Gastrocnemius medialis (tissue), 4 donors: ENCODE data around the gene PRUNE2.

ENCODE experiments used
- POLR2A ChIP-seq, 2 donors: fragments of 450-650 bp; IDR thresholded peaks; one replicate each; pipeline ENCODE4 v1.6.1; 2017; ENCODE audit warnings: antibody characterized with exemption in 2 of 2, mild to moderate bottlenecking in 2 of 2, moderate library complexity in 2 of 2
- TF ChIP-seq, protein P1 (sequence below), 5 experiments: fragments of 450-650 bp in 3 of 5; fragments of 200-600 bp in 2 of 5; sonication (generic) in 2 of 5; IDR thresholded peaks in 4 of 5; conservative IDR thresholded peaks in 1 of 5; 1 replicate in 4 of 5; 2 replicates in 1 of 5; pipeline ENCODE4 v1.5.1; 2016 to 2019; ENCODE audit warnings: antibody characterized with exemption in 5 of 5, mild to moderate bottlenecking in 3 of 5, moderate library complexity in 3 of 5

- TF ChIP-seq POLR2A (IDR thresholded peaks at IDR 0.05): no peak
- TF ChIP-seq, protein P1, sequence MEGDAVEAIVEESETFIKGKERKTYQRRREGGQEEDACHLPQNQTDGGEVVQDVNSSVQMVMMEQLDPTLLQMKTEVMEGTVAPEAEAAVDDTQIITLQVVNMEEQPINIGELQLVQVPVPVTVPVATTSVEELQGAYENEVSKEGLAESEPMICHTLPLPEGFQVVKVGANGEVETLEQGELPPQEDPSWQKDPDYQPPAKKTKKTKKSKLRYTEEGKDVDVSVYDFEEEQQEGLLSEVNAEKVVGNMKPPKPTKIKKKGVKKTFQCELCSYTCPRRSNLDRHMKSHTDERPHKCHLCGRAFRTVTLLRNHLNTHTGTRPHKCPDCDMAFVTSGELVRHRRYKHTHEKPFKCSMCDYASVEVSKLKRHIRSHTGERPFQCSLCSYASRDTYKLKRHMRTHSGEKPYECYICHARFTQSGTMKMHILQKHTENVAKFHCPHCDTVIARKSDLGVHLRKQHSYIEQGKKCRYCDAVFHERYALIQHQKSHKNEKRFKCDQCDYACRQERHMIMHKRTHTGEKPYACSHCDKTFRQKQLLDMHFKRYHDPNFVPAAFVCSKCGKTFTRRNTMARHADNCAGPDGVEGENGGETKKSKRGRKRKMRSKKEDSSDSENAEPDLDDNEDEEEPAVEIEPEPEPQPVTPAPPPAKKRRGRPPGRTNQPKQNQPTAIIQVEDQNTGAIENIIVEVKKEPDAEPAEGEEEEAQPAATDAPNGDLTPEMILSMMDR (IDR thresholded peaks at IDR 0.05 in 4 of 5, conservative IDR thresholded peaks at IDR 0.05 in 1 of 5): no peak
Measured at GRCh38 chr9:76817489-76817888, 88.4 kb downstream of the PRUNE2 start.
